GM21825 (cell line): ENCODE data around the gene ERBB4.
"Not testable (repeated sequence)": the region's sequence is repeated elsewhere in the genome, so short reads cannot be mapped to it uniquely, and the experiment has no call there.

Source experiments
- ATAC-seq: cut with Tn5 transposase; IDR thresholded peaks from one replicate; pipeline ENCODE4 v1.9.1; 2021; ENCODE audit warnings: mild to moderate bottlenecking, moderate library complexity; ENCODE audit not compliant: unreplicated experiment

The ERBB4 gene

DNA sequence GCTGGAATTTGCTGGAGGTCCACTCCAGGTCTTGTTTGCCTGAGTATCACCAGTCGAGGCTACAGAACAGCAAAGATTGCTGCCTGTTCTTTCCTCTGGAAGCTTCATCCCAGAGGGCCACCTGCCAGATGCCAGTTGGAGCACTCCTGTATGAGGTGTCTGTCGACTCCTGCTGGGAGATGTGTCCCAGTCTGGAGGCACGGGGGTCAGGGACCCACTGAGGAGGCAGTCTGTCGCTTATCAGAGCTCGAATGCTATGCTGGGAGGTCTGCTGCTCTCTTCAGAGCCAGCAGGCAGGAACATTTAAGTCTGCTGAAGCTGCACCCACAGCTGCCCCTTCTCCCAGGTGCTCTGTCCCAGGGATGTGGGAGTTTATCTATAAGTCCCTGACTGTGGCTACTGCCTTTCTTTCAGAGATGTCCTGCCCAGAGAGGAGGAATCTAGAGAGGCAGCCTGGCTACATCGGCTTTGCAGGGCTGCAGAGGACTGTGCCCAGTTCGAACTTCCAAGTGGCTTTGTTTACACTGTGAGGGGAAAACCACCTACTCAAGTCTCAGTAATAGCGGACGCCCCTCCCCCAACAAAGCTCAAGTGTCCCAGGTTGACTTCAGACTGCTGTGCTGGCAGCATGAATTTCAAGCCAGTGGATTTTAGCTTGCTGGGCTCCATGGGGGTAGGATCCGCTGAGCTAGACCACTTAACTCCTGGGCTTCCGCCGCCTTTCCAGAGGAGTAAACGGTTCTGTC, 301.1 kb downstream of the ERBB4 start:
- no peak for ATAC-seq

DNA sequence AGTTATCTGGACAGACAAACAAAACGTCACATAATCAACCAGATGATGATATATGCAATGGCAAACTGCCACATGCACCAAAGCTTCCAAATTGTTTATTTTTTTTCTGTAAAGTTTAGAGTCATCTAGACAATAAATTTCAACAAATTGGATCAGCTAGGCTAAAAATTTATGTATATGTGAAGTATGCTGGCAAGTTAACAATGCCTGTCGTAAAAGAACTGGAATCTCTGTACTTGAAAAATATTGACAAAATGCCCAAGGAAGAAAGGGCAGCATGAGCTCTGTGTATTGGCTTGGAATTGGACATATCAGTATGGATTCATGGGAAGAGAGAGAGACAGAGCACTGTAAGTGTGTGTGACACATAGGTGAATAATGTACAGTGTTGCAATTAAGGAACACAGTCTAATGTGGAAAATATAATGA, 309.8 kb downstream of the ERBB4 start:
- no peak for ATAC-seq

DNA sequence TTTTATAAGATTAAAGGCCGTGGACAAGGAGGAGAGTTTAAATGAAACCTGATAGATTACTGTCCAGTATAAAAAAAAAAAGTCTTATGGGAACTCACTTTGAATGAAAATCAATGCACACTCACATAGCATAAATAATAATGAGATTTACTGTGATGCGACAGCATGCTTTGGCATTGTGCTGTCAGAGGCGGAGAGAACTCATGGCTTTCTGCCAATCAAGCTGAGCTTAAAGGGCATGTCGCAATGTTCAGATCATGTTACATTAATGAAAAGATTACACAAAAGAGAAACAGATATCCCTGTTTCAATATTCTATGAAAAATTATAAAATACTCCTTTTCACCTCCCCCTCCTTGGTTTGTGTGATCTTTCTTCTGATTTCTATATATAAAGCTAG, 310.8 kb downstream of the ERBB4 start:
- ATAC-seq = no peak

DNA sequence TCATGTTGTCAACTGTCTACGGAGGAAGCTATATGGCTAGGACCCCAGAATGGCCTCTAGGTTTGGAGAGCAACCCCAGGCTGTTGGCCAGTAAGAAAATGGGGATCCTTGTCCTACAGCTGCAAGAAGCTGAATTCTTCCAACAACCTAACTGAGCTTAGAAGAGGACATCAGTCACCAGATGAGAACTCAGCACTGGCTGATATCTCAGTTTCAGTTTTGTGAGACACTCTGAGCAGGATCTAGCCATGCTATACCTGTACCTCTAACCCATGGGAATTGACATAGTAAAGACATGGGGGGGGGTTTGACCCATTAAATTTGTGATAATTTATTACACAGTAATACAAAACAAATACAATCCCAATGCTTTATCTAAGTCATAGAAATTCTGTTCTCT, 312.5 kb downstream of the ERBB4 start:
- ATAC-seq = no peak

DNA sequence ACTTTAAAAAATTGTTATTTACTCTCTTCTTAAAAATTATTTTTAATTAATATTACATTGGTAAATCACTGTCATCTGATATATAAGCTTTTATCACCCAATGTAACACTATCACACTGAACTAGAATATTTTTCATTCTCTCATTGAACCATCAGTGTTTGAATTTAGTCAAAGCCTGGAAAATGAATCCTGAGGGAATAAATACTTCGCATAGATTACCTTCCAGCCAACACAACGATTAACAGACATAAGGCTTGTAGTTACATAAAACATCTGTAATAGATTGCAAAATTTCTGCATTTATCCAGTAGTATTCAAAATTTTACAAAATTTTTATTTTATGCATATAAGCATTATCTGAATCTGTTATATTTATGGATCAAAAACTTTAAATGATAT, 314.9 kb downstream of the ERBB4 start:
- ATAC-seq = no peak

- no peak for ATAC-seq
Measured at GRCh38 chr2:212213191-212213590, 325.4 kb downstream of the ERBB4 start.

DNA sequence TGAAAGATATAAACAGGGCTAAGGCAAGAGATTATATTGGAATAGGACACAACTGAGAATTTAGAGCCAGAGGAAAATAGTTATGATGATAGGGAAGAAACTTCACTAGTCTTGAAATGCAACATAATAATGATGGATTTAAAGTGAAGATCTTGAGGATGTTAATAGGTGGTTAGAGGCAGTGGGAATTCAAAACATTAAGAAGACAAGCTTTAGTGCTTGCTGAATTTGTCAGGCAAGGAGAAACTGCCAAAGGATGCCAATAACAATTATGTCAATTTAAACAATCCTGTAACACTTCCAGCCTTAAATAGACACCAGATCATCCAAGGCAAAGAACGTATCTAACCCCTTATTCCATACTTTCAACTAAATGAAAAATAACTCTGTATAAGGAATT, 330.1 kb downstream of the ERBB4 start:
- ATAC-seq = no peak

GRCh38 chr2:212197776-212198175, 340.8 kb downstream of the ERBB4 start:
- no peak for ATAC-seq

- no peak for ATAC-seq
Measured at GRCh38 chr2:212195626-212196025, 343.0 kb downstream of the ERBB4 start.

DNA sequence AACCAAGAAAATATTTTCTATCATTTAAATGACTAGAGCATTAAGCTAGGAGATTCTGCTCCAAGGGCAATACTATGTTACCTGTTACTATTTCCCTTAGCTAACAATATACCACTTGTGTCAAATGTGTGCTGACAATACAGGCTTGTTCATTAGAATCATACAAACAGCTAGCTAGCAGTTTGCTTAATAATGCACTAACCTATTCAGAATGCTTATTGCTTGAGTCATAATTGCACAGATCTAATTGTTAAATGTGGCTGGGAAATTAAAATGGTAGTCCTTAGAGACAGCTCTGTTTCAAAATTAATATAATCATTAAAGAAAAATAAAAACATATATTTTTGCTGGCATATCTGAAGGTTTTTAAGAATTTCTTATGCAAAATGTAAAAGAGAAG, 344.2 kb downstream of the ERBB4 start:
- ATAC-seq = no peak

GRCh38 chr2:212193803-212194202, 344.8 kb downstream of the ERBB4 start:
- ATAC-seq = no peak

- no peak for ATAC-seq
Measured at GRCh38 chr2:212193056-212193455, 345.5 kb downstream of the ERBB4 start.

DNA sequence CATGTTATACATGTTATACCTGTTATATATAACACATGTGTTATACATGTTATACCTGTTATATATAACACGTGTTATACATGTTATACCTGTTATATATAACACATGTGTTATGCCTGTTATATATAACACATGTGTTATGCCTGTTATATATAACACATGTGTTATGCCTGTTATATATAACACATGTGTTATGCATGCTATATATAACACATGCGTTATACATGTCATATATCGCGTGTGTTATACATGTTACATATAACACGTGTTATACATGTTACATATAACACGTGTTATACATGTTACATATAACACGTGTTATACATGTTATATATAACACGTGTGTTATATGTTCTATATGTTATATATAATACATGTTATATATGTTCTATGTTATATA, 347.2 kb downstream of the ERBB4 start:
- not testable (repeated sequence) for ATAC-seq

DNA sequence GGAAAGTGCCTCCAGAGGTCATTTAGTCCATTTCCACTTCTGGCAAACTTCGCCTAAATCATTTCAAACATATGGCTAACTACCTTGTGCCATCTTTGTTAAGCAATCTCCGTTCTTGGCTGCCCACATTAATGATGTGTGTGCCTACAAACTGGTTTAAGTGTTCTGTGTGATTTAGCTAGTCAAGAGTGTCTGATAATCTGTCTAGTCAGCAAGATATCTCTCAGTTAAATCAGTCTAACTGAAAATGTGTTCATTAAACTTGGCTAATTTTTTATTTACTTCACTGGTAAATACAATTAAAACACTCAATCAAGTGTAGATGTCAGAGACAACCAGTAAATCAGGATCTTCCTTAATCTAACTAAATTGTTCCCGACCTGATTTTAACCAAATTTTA, 352.4 kb downstream of the ERBB4 start:
- no peak for ATAC-seq

DNA sequence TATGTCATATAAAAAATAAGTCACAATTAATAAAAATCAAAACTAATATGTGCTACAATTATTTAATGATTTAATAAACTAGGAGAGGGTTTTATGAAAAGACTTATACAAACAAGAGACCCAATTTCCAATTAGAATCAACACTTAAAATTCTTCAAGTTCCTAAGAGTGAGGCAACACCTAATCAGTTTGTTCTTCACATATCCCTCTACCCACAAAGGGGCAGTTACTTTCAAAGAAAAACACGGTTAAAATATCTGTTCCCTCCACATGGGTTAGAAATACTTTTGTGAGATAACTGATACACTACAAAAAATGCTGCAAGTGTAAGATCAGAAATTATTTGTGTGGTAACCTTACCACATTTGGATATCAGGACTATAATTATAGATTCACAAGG, 357.0 kb downstream of the ERBB4 start:
- ATAC-seq = no peak

DNA sequence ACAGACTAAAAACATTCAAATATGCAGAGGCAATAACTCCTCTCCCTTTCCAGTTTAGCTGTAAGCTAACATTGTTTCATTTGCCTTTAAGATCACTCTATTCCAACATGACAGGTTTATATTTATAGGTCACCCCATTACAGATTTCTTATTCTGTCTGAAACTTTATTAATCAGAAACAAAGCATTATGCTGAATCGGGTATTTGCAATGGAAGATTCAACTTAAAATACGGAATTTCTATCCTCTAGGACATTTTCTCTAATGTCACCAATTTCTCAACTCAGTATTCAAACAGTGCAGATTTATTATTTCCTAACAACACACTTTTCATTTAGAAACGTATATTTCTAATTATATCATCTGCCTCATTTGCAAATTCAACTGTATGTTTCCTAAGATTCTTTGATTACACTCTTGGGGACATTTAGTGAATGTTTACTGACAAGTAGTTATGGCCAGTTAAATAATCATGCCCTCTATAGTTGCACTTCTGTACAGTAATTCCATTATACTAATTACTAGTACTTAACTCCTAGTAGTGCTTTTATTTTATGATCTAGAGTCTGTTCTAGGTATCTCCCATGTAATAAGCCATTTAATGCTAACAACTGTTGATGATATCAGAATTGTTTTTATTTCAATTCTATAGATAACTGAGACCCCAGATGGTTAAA, 358.1 kb downstream of the ERBB4 start:
- ATAC-seq = no peak

DNA sequence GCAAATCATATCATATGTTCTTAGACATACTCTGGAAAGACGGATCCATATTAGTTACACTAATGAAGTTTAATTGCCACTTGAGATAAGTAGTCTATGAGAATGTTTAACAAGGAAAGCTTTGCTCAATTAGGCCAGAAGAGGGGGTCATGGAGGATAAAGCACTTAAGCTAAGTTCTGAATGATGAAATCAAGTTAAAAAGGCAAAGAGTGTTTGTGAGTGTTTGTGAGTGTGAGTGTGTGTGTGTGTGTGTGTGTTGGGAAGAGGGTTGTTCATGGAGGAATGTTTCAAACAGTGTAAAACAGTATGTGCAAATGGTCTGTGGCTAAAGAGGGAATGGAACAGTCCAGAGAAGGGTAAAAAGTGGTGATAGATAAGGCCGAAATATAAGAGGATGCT, 360.9 kb downstream of the ERBB4 start:
- no peak for ATAC-seq

DNA sequence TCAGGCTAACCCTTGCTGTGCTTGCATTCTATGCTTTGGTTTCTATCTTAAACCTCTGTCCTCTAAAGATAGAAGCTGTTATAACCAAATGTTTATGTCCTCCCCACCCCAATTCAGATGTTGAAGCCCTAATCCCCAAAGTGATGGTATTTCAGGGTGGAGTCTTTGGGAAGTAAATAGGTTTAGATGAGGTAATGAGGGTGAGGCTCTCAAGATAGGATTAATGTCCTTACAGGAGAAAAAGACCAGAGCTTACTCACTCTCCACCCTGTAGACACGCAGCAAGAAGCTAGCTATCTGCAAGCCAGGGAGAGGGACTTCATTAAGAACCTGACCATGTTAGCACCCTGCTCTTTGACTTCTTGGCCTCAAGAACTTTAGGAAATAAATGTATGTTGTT, 362.5 kb downstream of the ERBB4 start:
- ATAC-seq = no peak

DNA sequence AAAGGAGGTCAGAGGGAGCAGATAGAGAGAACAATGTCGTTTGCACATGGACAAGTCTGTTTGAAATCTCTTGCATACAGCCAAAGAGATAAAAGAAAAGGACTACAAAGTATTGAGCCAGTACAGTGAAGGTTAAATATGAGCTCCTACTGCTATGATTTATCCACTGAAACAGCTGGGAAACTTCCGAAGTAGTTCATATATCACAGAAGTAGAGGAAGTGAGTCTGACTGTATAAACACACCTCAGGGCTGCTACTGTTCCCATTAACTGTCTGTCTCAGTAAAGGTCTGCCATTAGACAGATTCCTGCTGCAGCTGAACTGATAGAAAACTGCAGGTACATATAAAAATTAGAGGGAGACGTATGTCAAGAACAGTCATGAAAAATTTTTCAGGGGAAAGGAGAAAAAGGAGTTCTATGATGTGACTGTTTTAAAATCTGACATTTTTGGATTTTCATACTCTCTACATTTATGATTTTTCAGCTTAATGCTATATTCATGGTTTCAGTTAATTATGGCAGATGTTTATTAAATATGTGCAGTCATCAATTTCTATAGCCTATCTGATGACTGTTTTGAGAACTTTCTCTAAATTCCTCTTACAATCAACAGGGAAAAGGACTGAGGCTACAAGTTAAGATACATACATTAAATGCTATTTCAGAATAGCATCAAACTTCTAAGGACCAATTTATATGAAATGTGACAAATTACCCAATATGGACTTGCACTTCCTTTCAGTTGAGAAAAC, 364.7 kb downstream of the ERBB4 start:
- ATAC-seq = no peak

DNA sequence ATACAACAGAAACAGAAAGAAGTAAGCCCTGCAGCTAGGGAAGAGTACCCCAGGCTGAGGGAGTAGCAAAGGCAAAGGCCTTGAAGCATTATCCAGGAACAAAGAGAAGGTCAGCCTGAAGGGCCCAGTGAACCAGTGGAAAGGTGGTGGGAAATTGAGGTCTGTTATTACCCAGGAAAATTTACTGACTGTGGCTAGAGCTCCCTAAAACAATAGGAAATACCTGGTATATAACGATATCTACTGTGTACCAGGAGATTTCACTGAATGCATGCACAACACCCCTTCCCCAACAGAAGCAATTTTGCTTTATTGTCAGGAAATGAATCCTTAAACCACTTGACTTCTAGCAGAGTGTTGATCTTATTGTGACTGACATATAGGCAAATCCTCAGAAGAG, 365.3 kb downstream of the ERBB4 start:
- no peak for ATAC-seq

DNA sequence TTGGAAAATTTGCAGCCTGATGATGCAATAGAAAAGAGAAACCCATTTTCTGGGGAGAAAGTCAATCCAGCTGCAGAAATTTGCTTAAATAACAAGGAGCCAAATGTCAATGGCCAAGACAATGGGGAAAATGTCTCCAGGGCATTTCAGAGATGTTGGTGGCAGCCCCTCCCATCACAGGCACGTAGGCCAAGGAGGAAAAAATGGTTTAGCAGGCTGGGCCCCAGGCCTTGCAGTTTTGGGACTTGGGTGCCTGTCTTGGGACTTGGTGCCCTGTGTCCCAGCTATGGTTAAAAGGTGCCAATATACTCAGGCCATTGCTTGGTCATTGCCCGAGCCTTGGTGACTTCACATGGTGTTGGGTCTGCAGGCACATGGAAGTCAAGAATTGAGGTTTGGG, 368.2 kb downstream of the ERBB4 start:
- no peak for ATAC-seq

DNA sequence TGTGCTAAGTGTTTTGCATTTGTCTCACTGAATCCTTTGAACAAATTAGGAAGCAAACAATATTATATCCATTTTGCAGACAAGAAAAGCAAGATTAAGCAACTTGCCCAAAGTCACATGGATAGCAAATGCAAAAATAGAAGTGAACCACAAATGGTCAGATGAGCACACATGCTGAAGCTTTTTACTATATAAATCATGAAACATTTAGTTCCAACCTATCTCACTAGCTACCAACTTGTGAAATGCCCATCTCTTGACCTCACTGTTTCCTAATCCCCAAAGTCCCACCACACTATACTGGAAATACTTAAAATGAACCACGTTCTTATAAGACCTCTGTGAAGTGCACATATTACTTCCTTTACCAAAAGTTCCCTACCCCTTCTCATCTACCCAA, 380.5 kb downstream of the ERBB4 start:
- ATAC-seq = no peak
